HG03354 (cell line): ENCODE measurements around the gene CABP2.

Experiments
- ATAC-seq: cut with Tn5 transposase; IDR thresholded peaks from one replicate; pipeline ENCODE4 v1.9.1; 2021; ENCODE audit warnings: mild to moderate bottlenecking; ENCODE audit not compliant: unreplicated experiment, poor library complexity, severe bottlenecking

Gene CABP2

DNA sequence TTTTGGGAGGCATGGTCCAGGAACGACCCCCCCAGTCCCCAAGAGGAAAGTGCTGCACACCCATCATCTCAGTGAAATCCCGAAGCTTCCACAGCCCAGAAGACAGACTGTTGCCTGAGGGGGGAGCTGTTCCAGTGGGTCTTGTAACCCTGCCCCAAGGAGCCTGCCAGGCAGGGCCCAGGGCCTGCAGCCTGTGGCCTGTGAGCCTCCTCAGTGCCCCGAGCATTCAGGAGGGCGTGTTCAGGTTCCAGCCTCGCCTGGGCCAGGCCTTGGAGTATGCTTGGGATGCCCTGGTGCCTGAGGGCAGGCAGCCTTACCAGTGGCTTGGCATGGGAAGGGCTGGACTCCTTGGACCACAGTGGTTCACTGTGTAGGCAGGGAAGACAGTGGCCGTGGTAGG is 18.0 kb upstream of the CABP2 start:
- ATAC-seq = no peak

DNA sequence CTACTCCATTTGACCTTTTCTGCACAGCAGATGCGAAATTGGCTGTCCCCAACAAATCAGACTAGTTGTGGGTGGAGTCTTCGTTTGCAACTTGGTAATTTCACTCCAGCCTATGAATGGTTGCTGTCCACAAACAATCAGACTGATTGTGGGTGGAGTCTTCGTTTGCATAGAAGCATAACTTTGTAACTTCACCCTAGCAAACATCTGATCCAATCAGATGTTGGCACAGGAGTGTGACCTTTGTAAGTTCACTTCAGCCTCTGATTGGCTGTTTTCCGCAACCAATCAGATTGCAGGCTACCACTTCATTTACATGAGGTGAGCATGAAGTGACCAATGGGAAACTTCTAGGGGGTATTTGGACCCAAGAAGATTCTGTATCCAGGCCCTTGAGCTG is 16.3 kb upstream of the CABP2 start:
- no peak for ATAC-seq

DNA sequence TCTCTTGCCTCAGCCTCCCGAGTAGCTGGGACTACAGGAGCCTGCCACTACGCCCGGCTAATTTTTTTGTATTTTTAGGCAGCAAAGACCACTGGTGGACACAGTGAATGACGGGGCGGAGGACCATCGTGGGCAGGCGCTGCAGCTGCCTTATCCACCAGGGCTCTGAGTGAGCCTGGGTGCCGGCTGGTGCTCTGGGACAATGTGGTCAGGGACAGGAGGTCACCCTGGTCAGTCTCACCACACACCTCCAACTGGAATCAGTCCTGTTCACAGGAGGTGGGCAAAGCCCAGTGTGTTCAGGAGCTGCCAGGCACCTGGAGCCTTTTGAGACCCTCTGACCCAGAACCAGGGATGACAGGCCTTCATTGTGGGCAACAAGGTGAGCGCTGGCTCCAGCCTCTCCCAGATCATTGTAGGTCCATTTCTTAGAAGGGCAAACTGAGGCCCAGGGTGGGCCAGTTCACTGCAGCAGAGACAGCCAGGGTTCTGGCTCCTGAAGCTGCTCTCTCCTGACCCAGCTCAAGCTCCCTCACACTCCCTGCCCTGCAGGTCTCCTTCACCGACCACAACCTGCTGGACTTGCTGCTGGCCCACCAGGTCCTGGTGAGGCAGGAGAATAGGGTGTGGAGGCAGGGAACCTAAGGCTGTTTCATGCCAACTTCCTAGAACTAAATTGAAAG is 15.7 kb upstream of the CABP2 start:
- ATAC-seq = no peak

DNA sequence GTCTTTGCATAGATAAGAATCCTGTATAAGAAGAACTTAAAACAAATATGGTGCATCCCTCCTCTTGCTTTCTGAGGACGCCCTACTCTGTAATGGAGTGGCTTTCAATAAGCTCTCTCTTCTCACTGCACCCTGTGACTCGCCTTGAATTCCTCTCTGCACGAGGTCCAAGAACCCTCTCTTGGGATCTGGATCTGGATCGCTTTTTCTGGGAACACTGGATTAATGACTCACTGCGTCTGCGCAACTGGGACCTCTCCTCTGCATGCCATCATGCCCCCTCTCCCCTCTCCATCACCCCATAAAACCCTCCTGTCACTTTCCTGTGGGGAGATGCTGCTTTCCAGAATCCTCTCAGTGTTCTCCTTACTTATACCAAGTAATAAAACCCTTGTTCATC is 15.1 kb upstream of the CABP2 start:
- no peak for ATAC-seq

DNA sequence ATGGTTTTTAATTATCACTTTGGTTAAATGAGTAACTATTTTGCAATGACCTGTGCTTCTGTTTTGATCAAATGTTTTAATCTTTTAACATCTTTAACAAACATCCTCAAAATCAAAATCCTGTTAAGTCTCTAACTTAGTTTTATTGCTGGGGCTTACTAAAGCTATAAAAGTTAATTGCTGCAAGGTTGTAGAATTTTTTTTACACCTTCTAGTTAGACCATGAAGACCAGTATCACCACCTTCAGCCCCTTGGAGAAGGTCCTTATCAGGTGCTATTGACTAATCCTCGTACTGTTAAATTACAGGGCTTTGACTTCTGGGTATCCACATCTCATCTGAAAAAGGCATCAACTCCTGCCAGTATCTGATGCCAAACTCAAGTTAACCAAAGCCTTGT is 12.3 kb upstream of the CABP2 start:
- no peak for ATAC-seq

DNA sequence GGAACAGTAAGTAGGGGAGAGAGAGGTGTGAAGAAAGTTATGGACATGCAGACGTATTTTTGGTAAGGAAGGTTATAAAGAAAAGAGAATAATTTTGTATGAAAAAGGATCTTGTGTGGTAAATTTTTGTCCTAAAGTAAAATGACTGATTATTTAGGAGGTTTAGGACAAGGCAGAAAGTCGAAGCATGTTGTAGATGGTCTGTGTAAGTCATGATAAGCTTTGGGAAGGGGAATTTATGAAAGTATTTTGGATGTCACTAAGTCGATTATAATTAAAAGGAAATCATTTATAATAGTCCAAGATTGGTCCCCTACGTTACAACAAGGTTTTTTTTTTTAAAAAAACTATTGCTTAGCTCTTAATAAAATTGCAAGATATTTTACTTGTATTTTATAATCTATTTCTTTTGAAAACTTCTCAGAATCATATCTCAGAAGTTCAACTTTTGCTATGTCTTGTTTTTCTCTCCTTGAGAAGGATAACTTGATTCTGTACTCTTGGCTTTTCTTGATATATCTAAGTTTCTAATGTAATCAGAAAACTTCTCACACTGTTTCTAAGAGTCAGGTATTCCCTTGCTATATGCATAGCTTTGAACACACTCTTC is 10.9 kb upstream of the CABP2 start:
- ATAC-seq = no peak

DNA sequence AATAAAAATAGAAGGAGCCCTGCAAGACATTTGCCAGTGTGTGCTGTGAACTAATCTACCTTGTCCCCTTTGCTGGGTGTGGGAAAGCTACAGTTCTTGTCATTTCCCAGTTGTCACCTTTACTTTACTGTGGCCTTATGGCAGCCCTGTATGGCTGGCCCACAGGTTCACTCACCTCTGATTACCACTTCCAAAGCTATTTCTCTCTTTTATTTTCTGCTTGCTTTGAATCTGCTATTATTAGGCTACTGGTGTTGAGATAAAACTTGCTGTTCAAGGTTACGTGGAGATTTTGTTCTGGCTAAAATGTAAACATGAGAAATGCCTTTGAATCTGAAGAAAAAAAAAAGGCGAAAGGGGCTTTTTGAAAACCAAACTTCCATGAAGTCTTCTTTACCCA is 9.6 kb upstream of the CABP2 start:
- ATAC-seq = no peak

DNA sequence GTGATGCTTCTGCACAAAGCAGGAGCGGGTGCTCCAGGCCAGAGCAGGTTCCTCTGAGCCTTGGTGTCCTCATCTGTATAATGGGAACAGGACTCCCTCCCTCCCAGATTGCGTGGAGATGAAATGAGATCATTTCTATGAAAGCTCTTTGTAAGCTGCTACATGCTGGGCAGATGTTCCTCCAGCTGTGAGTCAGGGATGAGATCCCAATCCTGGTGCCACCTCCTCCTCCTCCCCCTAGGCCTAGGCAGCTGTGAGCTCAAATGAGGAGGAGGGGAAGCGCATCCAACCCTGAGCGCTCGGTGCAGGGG is 7.0 kb upstream of the CABP2 start:
- no peak for ATAC-seq

DNA sequence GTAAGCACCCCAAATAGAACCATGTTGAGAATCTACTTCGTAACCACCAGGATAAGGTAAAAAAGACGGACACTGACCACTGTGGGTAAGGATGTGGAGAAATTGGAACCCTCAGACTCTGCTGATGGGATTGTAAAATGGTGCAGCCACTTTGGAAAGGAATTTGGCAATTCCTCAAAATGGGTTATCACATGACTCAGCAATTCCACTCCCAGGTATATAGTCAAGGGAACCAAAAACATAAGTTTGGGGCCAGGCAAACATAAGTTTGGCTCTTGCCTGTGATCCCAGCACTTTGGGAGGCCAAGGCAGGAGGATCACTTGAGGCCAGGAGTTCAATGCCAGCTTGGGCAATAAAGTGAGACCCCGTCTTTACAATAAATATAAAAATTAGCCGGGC is 5.1 kb upstream of the CABP2 start:
- ATAC-seq = no peak

DNA sequence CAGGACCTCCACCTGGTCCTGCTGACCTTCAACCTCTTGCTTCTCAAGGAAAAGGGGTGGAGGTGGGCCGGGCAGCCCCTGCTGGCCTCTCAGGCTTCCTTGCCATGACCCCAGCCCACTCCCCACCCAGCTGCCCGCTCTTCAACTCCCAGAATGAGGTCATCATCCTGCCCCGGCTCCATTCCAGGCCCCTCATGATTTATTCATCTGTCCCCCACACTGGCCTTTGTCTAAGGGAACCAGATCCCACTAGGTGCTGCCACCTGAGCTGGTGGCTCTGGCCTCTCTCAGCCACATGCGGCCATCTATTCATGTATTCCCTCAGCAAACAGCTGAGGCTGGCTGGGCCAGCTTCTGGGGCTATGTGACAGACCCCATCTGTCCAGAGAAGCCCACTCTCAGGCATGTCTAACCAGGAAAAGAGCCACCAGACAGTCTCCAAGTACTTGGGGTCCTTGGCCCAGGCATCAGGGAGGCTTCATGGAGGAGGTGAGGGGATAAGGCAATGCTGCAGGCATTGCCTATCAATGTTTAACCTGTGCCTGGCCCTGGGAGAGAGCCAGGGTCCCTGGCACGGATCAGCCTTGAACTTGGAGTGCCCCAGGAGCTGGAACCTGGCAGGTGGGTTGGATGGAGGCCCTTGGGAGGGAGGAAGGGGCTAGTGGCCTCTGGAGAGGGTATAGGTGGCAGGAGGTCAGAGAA is 2.2 kb upstream of the CABP2 start:
- ATAC-seq = no peak

DNA sequence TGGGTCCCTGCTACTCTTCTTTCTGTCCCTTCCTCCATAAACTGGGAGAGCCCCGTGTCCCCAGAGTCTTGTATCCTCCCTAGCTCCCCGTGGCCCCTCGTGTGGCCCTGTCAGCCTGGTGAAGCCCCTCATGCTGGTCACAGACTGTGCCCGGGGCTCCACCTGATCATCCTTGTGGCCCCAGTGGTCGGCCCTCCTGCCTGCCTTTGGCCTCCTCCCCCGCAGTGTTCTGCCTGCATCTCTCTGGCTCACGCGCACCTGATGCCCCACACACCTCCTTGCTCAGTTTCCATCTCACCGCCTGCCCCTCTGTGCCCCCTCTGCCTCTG is 1.2 kb upstream of the CABP2 start:
- ATAC-seq = no peak

DNA sequence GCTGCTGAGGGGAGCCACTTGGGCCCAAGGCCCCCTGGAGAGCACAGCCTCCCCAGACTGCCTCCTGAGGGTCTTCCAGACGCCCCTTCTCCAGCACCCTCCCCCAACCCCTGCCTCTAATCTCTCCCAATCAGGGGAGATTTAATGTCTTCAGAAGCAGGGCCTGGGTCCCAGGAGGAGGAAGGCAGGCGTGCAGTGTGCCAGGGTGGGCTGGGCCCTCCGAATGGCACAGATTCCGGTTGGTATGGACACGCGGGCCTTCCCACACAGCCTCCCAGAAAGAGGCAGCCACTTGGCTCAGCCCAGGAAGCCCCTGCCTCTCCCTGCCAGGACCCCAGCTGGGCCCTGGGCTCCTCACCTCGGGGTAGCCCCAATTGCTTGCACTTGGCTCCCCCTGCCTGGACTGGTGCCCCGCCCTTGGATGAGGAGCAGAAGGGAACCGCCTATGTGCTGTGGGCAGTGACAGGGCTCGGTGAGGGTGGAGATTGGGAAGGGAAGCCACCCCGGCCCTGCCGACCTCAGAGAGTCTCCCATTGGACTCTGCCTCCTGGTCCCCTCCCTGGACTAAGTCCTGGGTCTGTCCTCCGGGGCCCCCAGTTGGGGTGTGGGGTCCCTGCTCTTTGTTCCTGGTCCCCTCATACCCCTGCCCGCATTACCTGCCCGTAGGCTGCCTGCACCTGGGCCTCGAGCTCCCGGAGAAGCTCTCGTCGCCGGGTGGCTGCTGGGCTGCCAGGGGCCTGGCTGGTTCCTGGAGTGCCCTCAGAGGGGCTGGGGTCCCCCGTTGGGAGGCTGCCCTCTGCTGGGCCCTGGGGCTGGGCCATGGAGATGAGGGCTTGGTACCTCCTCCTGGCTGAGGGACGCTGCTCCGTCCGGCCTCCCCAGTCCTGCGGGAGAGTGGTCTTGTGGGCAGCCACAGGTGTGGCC is 572 bp upstream of the CABP2 start:
- ATAC-seq = no peak

DNA sequence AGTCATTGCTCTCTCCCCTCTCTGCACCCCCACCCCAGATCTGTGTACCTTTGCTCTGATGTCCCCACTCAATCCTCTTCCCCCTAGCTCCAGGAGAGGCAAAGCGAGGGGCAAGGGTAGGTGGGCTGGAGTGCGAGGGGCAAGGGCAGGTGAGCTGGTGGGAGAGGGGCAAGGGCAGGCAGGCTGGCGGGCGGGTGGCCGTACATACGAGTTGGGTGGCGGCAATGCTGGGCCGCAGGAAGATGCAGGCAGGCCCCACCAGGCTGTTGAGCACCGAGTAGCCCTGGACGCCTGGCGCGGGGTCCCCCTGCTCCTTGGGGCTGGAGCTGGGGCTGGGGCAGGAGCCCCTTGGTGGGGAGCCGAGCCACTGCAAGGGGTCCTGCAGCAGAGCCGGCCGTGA is 908 bp downstream of the CABP2 start:
- ATAC-seq = no peak

DNA sequence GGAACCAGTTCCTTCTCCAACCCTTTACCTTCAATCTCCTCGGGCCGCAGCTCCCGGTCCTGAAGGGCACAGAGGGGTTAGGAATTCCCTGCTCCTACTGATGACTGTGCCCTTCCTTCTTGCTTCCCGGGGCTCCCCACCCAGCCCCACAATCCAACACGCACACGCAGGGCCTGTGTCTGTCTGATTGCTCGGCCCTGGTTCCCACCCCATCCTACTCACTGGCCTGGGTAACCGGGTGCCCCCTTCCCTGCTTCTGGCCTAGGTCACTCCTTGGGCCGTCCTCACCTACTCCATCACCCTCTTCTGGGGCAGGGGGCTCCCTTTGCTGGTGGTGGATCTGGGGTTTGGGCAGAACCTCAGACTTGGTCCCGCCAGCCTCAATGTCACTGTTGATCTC is 1.3 kb downstream of the CABP2 start:
- no peak for ATAC-seq

DNA sequence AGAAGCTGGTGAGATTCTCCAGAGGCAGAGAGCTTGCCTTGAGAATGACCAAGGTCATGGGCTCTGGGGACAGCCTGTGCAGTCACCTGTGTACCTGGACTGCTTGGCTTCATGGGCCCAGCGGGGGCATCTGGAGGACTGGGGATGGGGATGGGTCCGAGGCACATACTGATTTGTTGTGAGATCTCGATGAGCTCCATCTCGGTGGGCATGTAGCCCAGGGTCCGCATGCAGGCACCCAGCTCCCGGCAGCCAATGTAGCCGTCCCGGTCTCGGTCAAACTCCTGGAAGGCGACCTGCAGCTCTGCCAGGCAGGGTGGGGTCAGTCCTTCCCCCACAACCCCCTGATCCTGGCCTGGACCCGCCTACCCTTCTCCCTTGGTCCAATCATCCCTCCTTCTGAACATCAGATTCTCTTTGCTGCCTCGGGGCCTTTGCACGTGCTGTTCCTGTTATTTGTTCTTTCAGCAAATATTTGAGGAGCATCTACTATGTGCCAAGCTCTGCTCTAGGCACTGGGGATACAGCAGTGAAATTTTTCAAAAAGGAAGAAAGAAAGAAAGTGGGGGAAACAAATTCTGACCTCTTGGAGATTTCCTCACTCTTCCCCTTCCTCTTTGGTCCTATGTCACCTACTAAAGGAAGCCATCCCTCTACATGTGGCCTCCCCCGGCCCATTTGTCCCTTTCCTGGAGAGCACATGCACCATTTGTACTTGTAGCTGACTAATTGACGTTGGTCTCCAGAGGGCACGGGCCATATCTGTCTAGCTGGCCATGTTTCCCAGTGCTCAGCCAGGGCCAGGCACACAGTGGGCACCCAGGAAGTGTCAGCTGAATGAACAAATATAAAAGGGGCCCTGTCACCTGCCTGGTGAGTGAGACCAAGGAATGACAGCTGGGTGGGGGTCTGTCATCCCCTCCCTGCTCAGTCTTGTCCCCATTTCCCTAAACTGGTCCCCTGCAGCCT is 2.1 kb downstream of the CABP2 start:
- no peak for ATAC-seq

DNA sequence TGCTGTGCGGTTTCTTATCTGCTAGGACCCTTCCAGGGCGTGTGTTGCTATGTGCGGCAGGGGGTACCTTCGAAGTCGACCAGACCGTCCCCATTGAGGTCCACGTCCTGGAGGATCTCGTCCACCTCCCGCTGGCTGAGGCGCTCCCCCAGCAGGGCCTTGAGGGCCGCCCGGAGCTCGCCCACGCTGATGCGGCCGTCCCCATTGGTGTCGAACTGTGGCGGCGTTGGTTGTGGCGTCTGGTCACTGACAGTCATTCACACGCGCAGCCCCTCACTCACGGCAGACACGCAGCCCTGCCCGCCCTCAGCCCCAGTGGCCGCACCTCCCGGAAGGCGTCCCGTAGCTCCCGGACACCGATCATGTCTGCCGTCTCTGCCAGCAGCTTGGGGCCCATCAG is 3.5 kb downstream of the CABP2 start:
- no peak for ATAC-seq

DNA sequence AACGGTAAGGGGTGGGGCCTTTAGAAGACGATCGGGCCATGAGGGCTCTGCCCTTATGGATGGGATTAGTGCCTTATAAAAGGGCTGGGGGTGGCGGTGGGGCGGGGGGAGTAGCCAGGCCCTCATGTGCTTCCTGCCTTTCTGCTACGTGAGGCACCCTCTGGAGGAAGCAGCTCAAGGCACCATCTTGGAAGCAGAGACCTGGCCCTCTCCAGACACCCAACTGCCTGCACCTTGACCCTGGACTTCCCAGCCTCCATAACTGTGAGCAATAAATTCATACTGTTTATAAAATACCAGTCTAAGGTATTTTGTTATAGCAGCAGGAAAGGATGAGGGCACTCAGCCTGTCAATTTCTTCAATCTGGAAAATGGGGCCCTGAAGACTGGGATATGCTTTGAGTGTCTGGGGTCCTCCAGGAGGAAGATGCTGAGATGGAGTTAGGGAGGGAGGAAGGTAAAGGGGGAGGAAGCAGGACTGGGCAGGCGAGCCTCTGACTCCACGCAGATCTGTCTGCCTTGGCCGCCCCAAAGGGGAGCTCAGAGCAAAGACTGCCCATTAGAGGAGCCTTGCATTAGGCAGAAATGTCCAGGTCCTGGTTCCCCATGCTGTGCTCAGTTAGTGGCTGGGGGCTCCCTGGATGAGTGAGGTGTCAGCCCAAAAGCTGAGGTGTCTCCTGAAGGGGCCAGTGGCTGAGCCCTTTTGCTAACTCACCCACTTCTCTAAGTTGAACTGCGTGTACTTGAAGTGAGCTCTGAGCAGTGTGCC is 5.3 kb downstream of the CABP2 start:
- no peak for ATAC-seq

DNA sequence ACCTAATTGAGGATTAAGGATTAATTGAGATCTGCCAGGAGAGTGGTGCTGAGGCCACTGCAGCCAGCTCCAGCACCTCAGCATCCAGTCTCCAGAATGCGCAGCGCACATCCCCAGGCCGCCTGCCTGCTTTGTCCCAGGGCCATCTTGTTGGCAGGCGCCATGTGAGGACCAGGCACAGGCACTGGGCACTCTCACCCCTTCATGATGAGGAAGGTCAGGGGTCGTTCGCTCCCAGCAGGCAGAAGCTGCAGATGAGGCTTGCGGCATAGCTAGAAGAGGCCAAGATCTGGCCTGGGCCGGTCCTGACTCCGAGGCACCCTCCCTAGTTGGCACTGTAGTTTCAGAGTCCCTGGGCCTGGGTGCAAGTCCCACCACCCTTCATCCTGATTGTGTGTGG is 6.4 kb downstream of the CABP2 start:
- ATAC-seq = no peak

DNA sequence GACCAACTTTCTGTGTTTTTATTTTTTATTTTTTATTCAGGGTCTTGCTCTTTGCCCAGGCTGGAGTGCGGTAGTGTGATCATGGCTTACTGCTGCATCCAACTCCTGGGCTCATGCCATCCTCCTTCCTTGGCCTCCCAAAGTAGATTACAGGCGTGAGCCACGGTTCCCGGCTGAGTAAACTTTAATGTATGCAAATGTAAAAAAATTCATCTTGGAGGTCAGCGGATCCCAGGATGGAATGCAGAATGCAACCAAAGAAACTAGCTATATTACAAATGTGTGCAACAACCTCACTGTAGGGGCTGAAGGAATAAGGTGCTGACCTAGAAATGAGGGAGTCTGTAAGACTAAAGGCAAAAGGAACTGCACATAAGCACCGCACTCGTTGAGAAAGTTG is 9.1 kb downstream of the CABP2 start:
- ATAC-seq = no peak
